Measurements from ENCODE around the gene PRPF31. TPM values are rescaled to one million over a fixed set of nuclear protein-coding genes. Genes with fewer than 3 reads are reported as not detected.

PRPF31 gene
- total RNA-seq, 8 experiments from 2014 or later, result 29.5 to 78.7 (median 59.3) TPM

DNA sequence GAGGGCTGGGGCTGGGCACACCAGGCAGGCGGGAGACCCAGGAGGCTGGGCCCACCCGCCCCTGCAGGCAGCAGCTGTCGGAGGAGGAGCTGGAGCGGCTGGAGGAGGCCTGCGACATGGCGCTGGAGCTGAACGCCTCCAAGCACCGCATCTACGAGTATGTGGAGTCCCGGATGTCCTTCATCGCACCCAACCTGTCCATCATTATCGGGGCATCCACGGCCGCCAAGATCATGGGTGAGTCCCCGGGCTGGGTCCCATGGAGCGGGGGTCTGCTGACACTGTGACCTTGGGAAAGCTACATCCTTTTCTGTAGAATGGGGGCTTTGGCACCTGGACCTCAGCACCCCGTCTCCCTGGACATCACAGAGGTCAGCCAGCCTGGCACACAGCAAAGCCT is 8.1 kb downstream of the PRPF31 start:
- in situ Hi-C loops (cut with MboI; ENCODE audit: low pct_unique_long_range_greater_than_20kb in 2 of 9, low sequenced_read_pairs in 9 of 9, unreplicated experiment in 9 of 9), result no loop called here
- Histone ChIP-seq H3K27ac (no peak overlapping the region), H3K4me1 (replicated peaks in 1 of 2) (no peaks in the 10 kb centered on the region), H3K4me3 (no peak overlapping the region)
- WGBS, 10 experiments, result 100% methylated on average over 1 to 5 of the region's 17 CpGs; no CpG with 5 or more reads in 7 of the 10 experiments
- no peak for ATAC-seq (replicated peaks in 6 of 8)

DNA sequence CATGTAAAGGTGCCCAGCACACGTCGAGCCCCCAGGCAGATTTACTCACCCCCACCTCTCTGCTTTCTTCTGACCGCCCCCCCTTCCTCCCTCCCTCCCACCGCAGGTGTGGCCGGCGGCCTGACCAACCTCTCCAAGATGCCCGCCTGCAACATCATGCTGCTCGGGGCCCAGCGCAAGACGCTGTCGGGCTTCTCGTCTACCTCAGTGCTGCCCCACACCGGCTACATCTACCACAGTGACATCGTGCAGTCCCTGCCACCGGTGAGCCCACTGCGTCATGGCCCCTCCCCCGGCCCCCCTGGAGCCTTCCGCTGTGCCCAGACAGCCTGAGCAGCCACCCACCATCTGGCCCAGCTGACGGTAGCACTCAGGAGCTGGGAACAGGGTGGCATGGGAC is 8.8 kb downstream of the PRPF31 start:
- in situ Hi-C loops (cut with MboI; ENCODE audit: low pct_unique_long_range_greater_than_20kb in 2 of 9, low sequenced_read_pairs in 9 of 9, unreplicated experiment in 9 of 9), result no loop called here
- Histone ChIP-seq H3K4me3 (no peak overlapping the region), H3K27ac (no peak overlapping the region), H3K4me1 (replicated peaks in 1 of 2) (no peaks in the 10 kb centered on the region)
- peak in 2 of 8 experiments; percentile 8 to 24 for ATAC-seq (replicated peaks in 6 of 8)
- WGBS, 10 experiments, result no CpG with 5 or more reads among the region's 19 CpGs

DNA sequence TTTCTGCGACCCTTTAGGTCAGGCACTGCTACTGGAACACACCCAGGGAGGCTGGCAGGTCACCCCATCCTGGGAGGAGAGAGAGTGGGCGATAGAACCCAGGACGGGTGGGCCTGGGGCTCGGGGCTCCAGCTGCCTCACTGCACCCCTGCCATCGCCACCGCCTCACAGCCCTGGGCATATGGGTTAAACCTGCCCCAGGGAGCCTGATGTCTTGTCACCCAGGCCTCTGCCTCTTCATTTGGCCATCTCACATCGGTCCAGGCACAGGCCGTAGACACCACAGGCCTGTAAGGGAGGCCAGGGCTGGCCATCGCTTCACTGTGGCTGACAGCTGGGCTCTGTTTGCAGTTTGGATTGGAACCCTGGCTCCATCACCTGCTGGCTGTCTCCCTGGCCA is 10.2 kb downstream of the PRPF31 start:
- WGBS, 10 experiments, result 83 to 100% (median 96%) methylated on average over 2 to 5 of the region's 9 CpGs; no CpG with 5 or more reads in 7 of the 10 experiments
- Histone ChIP-seq H3K27ac (no peak overlapping the region), H3K4me1 (replicated peaks in 1 of 2) (no peaks in the 10 kb centered on the region), H3K4me3 (no peak overlapping the region)
- no peak for ATAC-seq (replicated peaks in 6 of 8)
- in situ Hi-C loops (cut with MboI; ENCODE audit: low pct_unique_long_range_greater_than_20kb in 2 of 9, low sequenced_read_pairs in 9 of 9, unreplicated experiment in 9 of 9), result no loop called here

DNA sequence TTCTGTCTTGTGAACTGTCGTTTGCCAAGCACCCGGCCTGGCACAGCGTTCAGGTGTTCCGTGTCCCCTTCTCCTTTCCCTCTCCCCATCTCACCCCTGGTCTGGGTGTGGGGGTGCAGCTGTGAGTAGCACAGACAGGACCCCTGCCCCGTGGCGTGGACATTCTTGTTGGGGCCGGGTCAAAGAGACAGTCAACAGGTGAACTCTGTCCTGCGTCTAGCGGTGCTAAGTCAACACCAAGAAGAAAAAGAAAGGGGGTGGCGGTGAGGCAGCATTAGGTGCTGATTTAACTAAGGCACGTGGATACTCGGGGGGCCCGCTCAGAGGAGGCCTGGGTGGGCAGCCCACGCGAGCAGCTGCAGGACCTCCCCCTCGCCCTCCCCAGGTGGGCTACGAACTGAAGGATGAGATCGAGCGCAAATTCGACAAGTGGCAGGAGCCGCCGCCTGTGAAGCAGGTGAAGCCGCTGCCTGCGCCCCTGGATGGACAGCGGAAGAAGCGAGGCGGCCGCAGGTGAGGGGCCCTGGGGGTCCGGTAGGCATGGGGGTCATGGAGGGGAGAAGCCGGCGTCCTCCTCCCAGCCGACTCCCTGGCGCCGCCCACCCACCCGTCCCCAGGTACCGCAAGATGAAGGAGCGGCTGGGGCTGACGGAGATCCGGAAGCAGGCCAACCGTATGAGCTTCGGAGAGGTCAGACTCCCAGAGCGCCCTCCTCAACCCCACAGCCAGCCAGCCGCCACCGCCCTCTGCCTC is 12.3 kb downstream of the PRPF31 start:
- no peaks in the 10 kb centered on the region for H3K4me1 ChIP-seq (replicated peaks in 1 of 2)
- no peak overlapping the region for H3K27ac ChIP-seq
- ATAC-seq (replicated peaks in 6 of 8), result no peak
- in situ Hi-C loops (cut with MboI; ENCODE audit: low pct_unique_long_range_greater_than_20kb in 2 of 9, low sequenced_read_pairs in 9 of 9, unreplicated experiment in 9 of 9), result no loop called here
- H3K4me3 ChIP-seq, result no peak overlapping the region
- whole genome bisulfite sequencing, 10 experiments, result 72 to 100% (median 94%) methylated on average over 1 to 6 of the region's 44 CpGs; no CpG with 5 or more reads in 2 of the 10 experiments

DNA sequence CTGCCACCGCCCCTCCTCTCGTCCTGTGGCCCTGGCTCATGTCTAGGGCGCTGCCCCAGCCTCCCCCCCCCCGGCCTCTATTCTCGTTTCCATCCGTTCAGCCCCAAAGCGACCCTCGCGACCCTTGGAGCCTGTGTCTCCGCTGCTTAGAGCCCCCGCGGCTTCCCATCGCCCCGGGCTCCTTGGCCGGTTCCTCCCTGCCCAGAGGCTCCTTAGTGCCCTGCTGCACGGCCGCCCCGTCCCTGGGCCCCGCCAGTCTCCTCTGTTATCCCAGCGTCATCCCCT is 12.8 kb downstream of the PRPF31 start:
- no CpG with 5 or more reads among the region's 20 CpGs for WGBS, 10 experiments
- Histone ChIP-seq H3K4me1 (replicated peaks in 1 of 2) (no peaks in the 10 kb centered on the region), H3K4me3 (no peak overlapping the region), H3K27ac (no peak overlapping the region)
- in situ Hi-C loops (cut with MboI; ENCODE audit: low pct_unique_long_range_greater_than_20kb in 2 of 9, low sequenced_read_pairs in 9 of 9, unreplicated experiment in 9 of 9), result no loop called here
- no peak for ATAC-seq (replicated peaks in 6 of 8)

DNA sequence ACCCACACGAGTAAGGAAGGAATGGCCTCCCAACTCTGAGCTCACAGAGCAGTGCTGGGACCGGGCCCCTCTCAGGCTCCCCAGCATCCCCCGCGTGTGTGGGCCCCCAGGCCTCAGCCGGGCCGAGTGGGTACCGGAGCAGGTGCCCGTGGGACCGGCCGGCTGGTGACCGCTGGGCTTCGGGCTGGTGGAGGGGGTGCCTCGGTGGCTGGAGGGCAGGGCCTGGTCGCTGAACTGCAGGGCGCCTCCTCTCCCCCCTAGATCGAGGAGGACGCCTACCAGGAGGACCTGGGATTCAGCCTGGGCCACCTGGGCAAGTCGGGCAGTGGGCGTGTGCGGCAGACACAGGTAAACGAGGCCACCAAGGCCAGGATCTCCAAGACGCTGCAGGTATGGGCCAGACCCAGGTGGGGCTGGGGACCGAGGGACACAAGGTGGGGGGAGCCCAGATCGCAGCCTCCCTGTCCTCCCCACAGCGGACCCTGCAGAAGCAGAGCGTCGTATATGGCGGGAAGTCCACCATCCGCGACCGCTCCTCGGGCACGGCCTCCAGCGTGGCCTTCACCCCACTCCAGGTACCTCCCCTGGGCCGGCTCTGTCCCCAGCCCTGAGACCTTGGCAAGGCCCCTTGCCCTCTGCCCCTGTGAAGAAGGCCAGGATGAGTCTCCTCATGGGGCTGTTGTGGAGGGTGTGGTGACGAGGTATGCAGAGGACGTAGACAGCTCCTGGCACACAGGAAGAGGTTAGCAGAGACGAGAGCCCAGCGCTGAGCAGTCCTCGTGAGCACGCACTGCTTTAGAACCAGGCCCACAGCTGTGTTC is 13.5 kb downstream of the PRPF31 start:
- H3K27ac ChIP-seq, result no peak overlapping the region
- 90 to 100% (median 100%) methylated on average over 1 to 8 of the region's 41 CpGs; no CpG with 5 or more reads in 5 of the 10 experiments for WGBS, 10 experiments
- in situ Hi-C loops (cut with MboI; ENCODE audit: low pct_unique_long_range_greater_than_20kb in 2 of 9, low sequenced_read_pairs in 9 of 9, unreplicated experiment in 9 of 9), result no loop called here
- peak in 4 of 8 experiments; percentile 7 to 15 (median 11) for ATAC-seq (replicated peaks in 6 of 8)
- no peaks in the 10 kb centered on the region for H3K4me1 ChIP-seq (replicated peaks in 1 of 2)
- H3K4me3 ChIP-seq, result no peak overlapping the region

DNA sequence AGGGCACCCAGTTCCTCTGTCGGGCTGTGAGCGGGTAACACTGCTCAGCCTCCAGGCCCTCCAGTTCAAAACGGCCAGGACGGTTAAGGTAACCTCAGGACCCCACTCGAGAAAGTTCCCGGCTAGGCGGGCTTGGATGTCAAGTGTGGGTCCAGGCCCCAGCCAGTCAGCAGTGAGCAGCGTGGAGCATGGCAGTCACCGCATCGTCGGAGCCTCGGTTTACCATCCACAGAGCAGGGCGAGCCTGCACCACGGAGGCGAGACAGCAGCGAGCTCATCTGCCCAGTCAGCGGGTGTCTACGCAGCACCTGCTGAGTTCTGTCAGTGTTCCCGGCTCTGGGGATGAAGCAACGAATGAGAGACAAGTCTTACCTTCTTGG is 14.1 kb downstream of the PRPF31 start:
- 92 to 100% (median 100%) methylated on average over 1 to 10 of the region's 20 CpGs; no CpG with 5 or more reads in 5 of the 10 experiments for WGBS, 10 experiments
- Histone ChIP-seq H3K4me3 (no peak overlapping the region), H3K27ac (no peak overlapping the region), H3K4me1 (replicated peaks in 1 of 2) (no peaks in the 10 kb centered on the region)
- in situ Hi-C loops (cut with MboI; ENCODE audit: low pct_unique_long_range_greater_than_20kb in 2 of 9, low sequenced_read_pairs in 9 of 9, unreplicated experiment in 9 of 9), result no loop called here
- no peak for ATAC-seq (replicated peaks in 6 of 8)

DNA sequence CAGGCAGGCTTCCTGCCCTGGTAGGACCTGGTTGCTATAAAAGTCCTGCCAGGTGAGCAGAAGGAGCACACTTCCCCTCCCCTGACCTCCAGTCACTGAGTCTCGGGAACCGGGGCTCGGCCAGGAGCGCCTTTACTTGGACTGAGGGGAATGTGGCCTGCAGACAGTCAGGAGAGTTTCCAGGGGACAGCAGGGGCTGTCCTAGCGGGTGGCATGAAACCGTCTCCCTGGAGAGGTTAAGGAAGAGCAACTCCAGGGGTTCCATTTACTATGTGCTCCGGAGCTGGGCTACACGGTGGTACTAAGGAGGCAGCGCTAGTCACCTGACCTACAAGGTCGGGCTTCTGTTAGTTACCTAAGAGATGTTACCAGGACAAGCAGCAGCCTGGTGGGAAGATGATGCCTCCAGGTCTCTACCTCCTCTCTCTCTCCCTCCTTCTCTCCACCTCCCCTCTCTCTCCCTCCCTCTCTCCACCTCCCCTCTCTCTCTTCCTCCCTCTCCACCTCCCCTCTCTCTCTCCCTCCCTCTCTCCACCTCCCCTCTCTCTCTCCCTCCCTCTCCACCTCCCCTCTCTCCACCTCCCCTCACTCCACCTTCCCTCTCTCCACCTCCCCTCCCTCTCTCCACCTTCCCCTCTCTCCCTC is 17.9 kb downstream of the PRPF31 start:
- Histone ChIP-seq H3K27ac (no peak overlapping the region), H3K4me3 (no peak overlapping the region), H3K4me1 (replicated peaks in 1 of 2) (peaks cover 0 to 5% of the 10 kb centered on the region in 2 donors)
- in situ Hi-C loops (cut with MboI; ENCODE audit: low pct_unique_long_range_greater_than_20kb in 2 of 9, low sequenced_read_pairs in 9 of 9, unreplicated experiment in 9 of 9), result no loop called here
- no peak for ATAC-seq (replicated peaks in 6 of 8)
- WGBS, 10 experiments, result 67 to 87% (median 80%) methylated on average over 1 to 6 of the region's 10 CpGs; no CpG with 5 or more reads in 5 of the 10 experiments

DNA sequence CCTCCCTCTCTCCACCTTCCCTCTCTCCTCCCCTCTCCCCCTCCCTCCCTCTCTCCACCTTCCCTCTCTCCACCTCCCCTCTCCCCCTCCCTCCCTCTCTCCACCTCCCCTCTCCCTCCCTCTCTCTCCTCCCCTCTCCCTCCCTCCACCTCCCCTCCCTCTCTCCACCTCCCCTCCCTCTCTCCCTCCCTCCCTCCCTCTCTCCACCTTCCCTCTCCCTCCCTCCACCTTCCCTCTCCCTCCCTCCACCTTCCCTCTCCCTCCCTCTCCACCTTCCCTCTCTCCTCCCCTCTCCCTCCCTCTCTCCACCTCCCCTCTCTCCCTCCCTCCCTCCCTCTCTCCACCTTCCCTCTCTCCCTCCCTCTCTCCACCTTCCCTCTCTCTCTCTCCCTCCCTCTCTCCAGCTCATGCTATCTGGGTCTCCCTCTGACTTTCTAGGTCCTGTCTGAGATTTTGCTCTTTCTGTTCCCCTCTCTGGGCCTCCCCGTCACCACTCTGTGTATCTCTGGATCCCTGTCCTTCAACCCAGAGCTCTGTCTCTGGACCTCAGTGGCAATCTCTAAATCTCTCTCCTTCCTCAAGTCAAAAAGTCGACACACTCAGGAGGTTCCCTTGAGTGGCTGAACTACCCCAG is 18.5 kb downstream of the PRPF31 start:
- no peak overlapping the region for H3K27ac ChIP-seq
- 0 to 80% (median 58%) methylated on average over 1 to 2 of the region's 2 CpGs; no CpG with 5 or more reads in 6 of the 10 experiments for WGBS, 10 experiments
- peaks cover 6 to 8% of the 10 kb centered on the region in 2 donors for H3K4me1 ChIP-seq (replicated peaks in 1 of 2)
- in situ Hi-C loops (cut with MboI; ENCODE audit: low pct_unique_long_range_greater_than_20kb in 2 of 9, low sequenced_read_pairs in 9 of 9, unreplicated experiment in 9 of 9), result no loop called here
- no peak overlapping the region for H3K4me3 ChIP-seq
- ATAC-seq (replicated peaks in 6 of 8), result no peak

DNA sequence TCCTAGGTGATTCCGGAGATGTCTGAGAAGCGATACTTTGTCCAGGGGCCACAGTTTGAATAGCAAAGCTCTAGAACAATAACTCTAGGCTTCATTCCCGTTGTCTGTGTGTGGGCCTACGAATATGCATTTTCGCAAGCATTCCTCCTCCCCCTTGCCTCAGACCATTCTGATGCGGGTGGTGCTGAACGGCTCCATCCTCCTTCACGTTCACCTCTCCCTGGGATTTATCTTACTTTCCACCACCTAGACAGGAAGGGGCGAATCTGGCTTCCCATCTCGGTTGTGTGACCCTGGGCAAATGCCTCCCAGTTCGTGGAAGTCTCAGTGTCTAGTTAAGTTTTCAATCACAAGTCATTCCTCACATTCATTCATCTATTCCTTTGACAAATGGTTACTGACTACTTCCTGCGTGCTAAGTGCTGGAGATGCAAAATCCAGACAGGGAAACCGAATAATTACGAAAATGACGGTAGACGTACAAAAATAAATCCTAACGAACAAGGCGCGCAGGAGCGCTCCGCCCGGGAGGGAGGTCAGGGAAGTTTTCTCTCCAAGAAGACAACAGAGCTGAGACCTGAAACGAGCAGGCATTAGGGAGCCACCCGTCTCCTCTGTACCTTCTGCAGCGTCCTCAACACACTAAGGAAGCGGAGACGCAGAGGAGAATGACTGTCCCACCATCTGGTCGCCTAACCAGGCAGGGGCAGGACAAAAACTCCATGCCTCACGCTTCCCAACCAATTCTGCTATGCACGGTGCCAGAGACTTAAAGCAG is 20.7 kb downstream of the PRPF31 start:
- in situ Hi-C loops (cut with MboI; ENCODE audit: low pct_unique_long_range_greater_than_20kb in 2 of 9, low sequenced_read_pairs in 9 of 9, unreplicated experiment in 9 of 9), result no loop called here
- Histone ChIP-seq H3K4me3 (peak overlapping the region; percentile 31 to 43 (median 39)), H3K27ac (no peak overlapping the region), H3K4me1 (replicated peaks in 1 of 2) (peaks cover 8 to 10% of the 10 kb centered on the region in 2 donors)
- ATAC-seq (replicated peaks in 6 of 8), result peak in 2 of 8 experiments; percentile 0 to 1
- WGBS, 10 experiments, result 0 to 5% (median 1%) methylated on average over 2 to 14 of the region's 30 CpGs; no CpG with 5 or more reads in 2 of the 10 experiments

DNA sequence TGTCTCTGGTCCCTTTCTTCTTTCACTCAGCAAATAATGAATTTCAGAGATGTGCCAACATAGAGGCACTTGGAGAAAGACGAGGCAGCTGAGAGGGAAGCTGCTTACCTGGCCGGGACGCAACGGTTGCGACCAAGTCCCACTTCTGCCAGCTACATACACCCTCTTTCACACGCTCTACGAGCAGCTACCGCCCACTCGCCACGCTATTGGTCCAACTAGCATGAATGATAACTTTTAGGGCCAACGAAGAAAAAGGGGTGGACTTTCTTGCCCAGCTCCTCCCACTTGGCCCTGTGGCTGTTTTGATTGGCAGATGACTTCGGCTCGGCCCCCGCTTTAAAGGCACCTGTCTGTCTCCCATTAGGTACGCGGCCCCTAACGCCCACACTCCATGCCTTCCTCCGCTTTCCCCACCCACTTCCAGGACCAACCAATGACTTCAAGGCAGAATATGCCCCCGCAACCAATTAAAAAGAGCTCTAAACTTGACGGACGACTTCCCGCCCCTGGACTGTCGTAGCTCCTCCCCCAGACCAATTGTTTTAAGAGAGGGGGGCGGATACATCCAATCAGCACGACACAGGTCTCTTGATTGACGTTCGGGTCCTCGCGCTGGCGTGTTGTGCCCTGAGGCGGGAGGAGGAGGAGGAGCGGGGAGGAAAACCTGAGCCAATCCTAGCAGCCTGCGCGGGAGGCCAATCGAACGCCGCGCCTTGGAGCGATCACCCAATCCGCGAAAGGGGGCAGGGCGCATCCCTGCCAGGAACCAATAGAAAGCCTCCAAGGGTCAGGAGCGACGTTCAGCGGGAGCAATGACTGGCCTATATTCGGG is 21.5 kb downstream of the PRPF31 start:
- Histone ChIP-seq H3K27ac (peak overlapping the region in 1 of 2 donors; percentile 98), H3K4me1 (replicated peaks in 1 of 2) (peaks cover 8 to 10% of the 10 kb centered on the region in 2 donors), H3K4me3 (peak overlapping the region; percentile 86 to 100 (median 91))
- WGBS, 10 experiments, result 0 to 5% (median 0%) methylated on average over 1 to 13 of the region's 46 CpGs; no CpG with 5 or more reads in 5 of the 10 experiments
- in situ Hi-C loops (cut with MboI; ENCODE audit: low pct_unique_long_range_greater_than_20kb in 2 of 9, low sequenced_read_pairs in 9 of 9, unreplicated experiment in 9 of 9), result no loop called here
- peak; percentile 73 to 89 (median 87) for ATAC-seq (replicated peaks in 6 of 8)
